Vagina (tissue), 2 donors: Measurements from ENCODE around the gene VPS35L.

Experiments used
- CTCF ChIP-seq, 3 experiments: fragments of 450-650 bp in 2 of 3; fragments of 200-600 bp in 1 of 3; sonication (generic) in 1 of 3; IDR thresholded peaks; one replicate each; pipeline ENCODE4 v1.5.1; 2017 to 2019; ENCODE audit warnings: antibody characterized with exemption in 3 of 3, mild to moderate bottlenecking in 2 of 3, moderate library complexity in 2 of 3
- POLR2A ChIP-seq, 2 donors: fragments of 450-650 bp; IDR thresholded peaks; one replicate each; pipeline ENCODE4 v1.6.1; 2017; ENCODE audit warnings: antibody characterized with exemption in 2 of 2, mild to moderate bottlenecking in 2 of 2, moderate library complexity in 2 of 2

- TF ChIP-seq CTCF (IDR thresholded peaks at IDR 0.05), result no peak
- TF ChIP-seq POLR2A (IDR thresholded peaks at IDR 0.05), result no peak
These were observed 31.2 kb upstream of the VPS35L start for GRCh38 chr16:19524356-19524615.
